Calu3 (cell line): Measurements from ENCODE around the gene COL18A1. TPM values are rescaled to one million over a fixed set of nuclear protein-coding genes. Genes with fewer than 3 reads are reported as not detected.

ENCODE experiments used
- BruUV-seq: library from RNA; stranded (reverse); fragments of 400-500 nt; replicated peaks from 2 replicates; lab custom pipeline; 2021; lab: Mats Ljungman, UMichigan
- CTCF ChIA-PET: fragments of 300-600 bp; sonication (Branson Sonifier 250); formaldehyde crosslinking; loops from one replicate; lab custom pipeline; 2022; ENCODE audit warnings: antibody characterized with exemption; lab: Charles Lee
- DNase-seq: peaks from one replicate; pipeline ENCODE4 v3.0.0; 2022
- H3K27ac Mint-ChIP-seq: one replicate; pipeline ENCODE4 v1.8.0; 2022; ENCODE audit warnings: mixed read lengths; ENCODE audit not compliant: unreplicated experiment
- H3K27me3 Mint-ChIP-seq: one replicate; pipeline ENCODE4 v1.8.0; 2022; ENCODE audit warnings: mixed read lengths; ENCODE audit not compliant: unreplicated experiment
- H3K36me3 Mint-ChIP-seq: one replicate; pipeline ENCODE4 v1.8.0; 2022; ENCODE audit warnings: mild to moderate bottlenecking, moderate library complexity, mixed read lengths; ENCODE audit not compliant: insufficient read depth, unreplicated experiment
- H3K4me1 Mint-ChIP-seq: one replicate; pipeline ENCODE4 v1.8.0; 2022; ENCODE audit warnings: mild to moderate bottlenecking, low read depth, mixed read lengths; ENCODE audit not compliant: unreplicated experiment
- H3K4me3 Mint-ChIP-seq: one replicate; pipeline ENCODE4 v1.8.0; 2022; ENCODE audit warnings: mild to moderate bottlenecking, low read depth, moderate library complexity, mixed read lengths; ENCODE audit not compliant: unreplicated experiment
- H3K9me3 Mint-ChIP-seq: one replicate; pipeline ENCODE4 v1.8.0; 2022; ENCODE audit warnings: low read depth, mixed read lengths; ENCODE audit not compliant: unreplicated experiment
- CTCF ChIP-seq: fragments of 200-600 bp; IDR thresholded peaks from one replicate; pipeline ENCODE4 v1.8.0; 2022; ENCODE audit warnings: antibody characterized with exemption; ENCODE audit not compliant: unreplicated experiment
- intact Hi-C: fragments of 100-400 bp; cut with micrococcal nuclease; formaldehyde crosslinking; loops from one replicate; pipeline ENCODE4 v1.10.0; 2022; ENCODE audit not compliant: unreplicated experiment
- total RNA-seq: library from RNA; stranded (reverse); gene quantifications from 2 replicates; pipeline ENCODE4 v1.2.3, GENCODE V29; 2022

The COL18A1 gene
- total RNA-seq, 1 experiment from 2014 or later = 82.9 TPM

DNA sequence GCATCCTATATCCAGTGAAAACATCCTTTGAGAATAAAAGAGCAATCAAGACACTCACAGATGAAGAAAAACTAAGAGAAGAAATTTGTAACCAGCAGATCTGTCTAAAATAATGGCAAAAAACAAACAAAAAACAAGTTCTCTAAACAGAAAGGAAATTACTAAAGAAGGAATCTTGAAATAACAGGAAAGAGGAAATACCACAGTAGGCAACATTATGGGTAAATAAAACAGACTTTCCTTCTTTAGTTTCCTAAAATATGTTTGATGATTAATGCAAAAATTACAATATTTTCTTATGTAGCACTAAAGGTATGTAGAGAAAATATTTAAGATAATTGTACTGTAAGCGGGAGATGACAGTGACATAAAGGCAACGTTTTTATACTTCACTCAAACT is 113.8 kb downstream of the COL18A1 start:
- Mint-ChIP-seq H3K27ac (no peak overlapping the region), H3K4me1 (no peaks in the 10 kb centered on the region), H3K27me3 (no peaks in the 10 kb centered on the region), H3K9me3 (peaks cover 14% of the 10 kb centered on the region), H3K4me3 (no peak overlapping the region), H3K36me3 (peaks cover 29% of the 10 kb centered on the region)
- BruUV-seq = no TSS peak
- no peak for TF ChIP-seq CTCF
- CTCF ChIA-PET = no interaction called here
- intact Hi-C loops = no loop called here
- DNase-seq = no peak

DNA sequence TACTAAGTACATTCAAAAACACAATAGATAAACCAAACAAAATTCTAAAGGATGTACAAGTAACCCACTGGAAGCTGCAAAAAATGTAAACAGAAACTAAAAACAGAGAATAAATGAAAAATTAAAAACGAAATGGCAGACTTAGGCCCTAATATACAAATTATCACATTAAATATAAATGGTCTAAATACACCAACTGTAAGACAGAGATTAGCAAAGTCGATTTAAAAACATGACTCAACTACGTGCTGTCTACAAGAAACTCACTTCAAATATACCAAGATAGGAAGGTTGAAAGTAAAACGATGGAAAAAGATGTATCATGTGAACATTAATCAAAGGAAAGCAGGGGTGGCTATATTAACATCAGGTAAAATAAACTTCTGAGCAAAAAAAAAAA is 114.2 kb downstream of the COL18A1 start:
- H3K4me3 Mint-ChIP-seq = no peak overlapping the region
- H3K27me3 Mint-ChIP-seq = no peaks in the 10 kb centered on the region
- TF ChIP-seq CTCF = no peak
- intact Hi-C loops = no loop called here
- no TSS peak for BruUV-seq
- no peaks in the 10 kb centered on the region for H3K4me1 Mint-ChIP-seq
- H3K9me3 Mint-ChIP-seq = peaks cover 14% of the 10 kb centered on the region
- DNase-seq = no peak
- CTCF ChIA-PET = no interaction called here
- no peak overlapping the region for H3K27ac Mint-ChIP-seq
- peaks cover 24% of the 10 kb centered on the region for H3K36me3 Mint-ChIP-seq

- Mint-ChIP-seq H3K27ac (no peak overlapping the region), H3K4me3 (no peak overlapping the region), H3K4me1 (no peaks in the 10 kb centered on the region), H3K36me3 (peaks cover 18% of the 10 kb centered on the region), H3K27me3 (no peaks in the 10 kb centered on the region), H3K9me3 (peaks cover 14% of the 10 kb centered on the region)
- TF ChIP-seq CTCF = no peak
- DNase-seq = no peak
- CTCF ChIA-PET = no interaction called here
- intact Hi-C loops = no loop called here
- no TSS peak for BruUV-seq
Measured at GRCh38 chr21:45521241-45521640, 116.3 kb downstream of the COL18A1 start.

GRCh38 chr21:45522381-45522780 is 117.4 kb downstream of the COL18A1 start:
- peaks cover 18% of the 10 kb centered on the region for H3K36me3 Mint-ChIP-seq
- H3K4me3 Mint-ChIP-seq = no peak overlapping the region
- CTCF ChIA-PET = no interaction called here
- H3K4me1 Mint-ChIP-seq = no peaks in the 10 kb centered on the region
- no peak for TF ChIP-seq CTCF
- DNase-seq = no peak
- H3K9me3 Mint-ChIP-seq = peaks cover 14% of the 10 kb centered on the region
- H3K27ac Mint-ChIP-seq = no peak overlapping the region
- intact Hi-C loops = no loop called here
- BruUV-seq = no TSS peak
- no peaks in the 10 kb centered on the region for H3K27me3 Mint-ChIP-seq
